ENCODE data around the gene STAB2.

GRCh38 chr12:103556890-103557627 lies 30.0 kb upstream of the STAB2 start:
- TF ChIP-seq POLR2A (IDR thresholded peaks at IDR 0.05) (no peak), CTCF (IDR thresholded peaks at IDR 0.05) (no peak)

All from lower leg skin (tissue), 3 donors.